PC-3 (cell line): Measurements from ENCODE around the gene CYP46A1. TPM values are rescaled to one million over a fixed set of nuclear protein-coding genes. Genes with fewer than 3 reads are reported as not detected.
A peak's percentile ranks its signal among the peaks of the same experiment; 100 is the strongest.

Source experiments
- ATAC-seq: fragments of 200-7000 bp; cut with Tn5 transposase; 2 replicates; pipeline ENCODE4 v1.9.1; 2020; ENCODE audit warnings: mild to moderate bottlenecking, moderate library complexity
- BruUV-seq: library from RNA; stranded (reverse); fragments of 400-500 nt; replicated peaks from 2 replicates; lab custom pipeline; 2021; lab: Mats Ljungman, UMichigan
- CTCF ChIA-PET: fragments of 300-600 bp; sonication (Branson Sonifier 250); formaldehyde crosslinking; loops from one replicate; lab custom pipeline; 2022; ENCODE audit warnings: antibody characterized with exemption; lab: Charles Lee
- POLR2A ChIA-PET: fragments of 300-600 bp; sonication (Branson Sonifier 250); formaldehyde crosslinking; loops from one replicate; lab custom pipeline; 2022; ENCODE audit warnings: antibody characterized with exemption; ENCODE audit not compliant: unreplicated experiment; lab: Charles Lee
- DNase-seq: peaks from one replicate; pipeline ENCODE4 v3.0.0-alpha.2; 2015
- H2AFZ ChIP-seq: fragments of 300-600 bp; sonication (generic); 2 replicates; pipeline ENCODE4 v1.6.0; 2016; ENCODE audit warnings: antibody characterized with exemption, low read length
- H3F3A ChIP-seq: fragments of 300-600 bp; sonication (generic); one replicate; pipeline ENCODE4 v1.6.0; 2017; ENCODE audit warnings: antibody characterized with exemption, low read length, control low read depth, mild to moderate bottlenecking; ENCODE audit not compliant: unreplicated experiment
- H3K27ac ChIP-seq: fragments of 300-600 bp; sonication (generic); 2 replicates; pipeline ENCODE4 v1.5.1; 2016; ENCODE audit warnings: mild to moderate bottlenecking, low read length
- H3K27me3 ChIP-seq: fragments of 300-600 bp; sonication (generic); 2 replicates; pipeline ENCODE4 v1.6.1; 2016; ENCODE audit warnings: low read length, mixed read lengths
- H3K36me3 ChIP-seq: fragments of 300-600 bp; sonication (generic); 2 replicates; pipeline ENCODE4 v1.6.1; 2016; ENCODE audit warnings: low read depth, mixed run types, low read length, mixed read lengths
- H3K4me1 ChIP-seq: fragments of 300-600 bp; sonication (generic); 2 replicates; pipeline ENCODE4 v1.5.1; 2016; ENCODE audit warnings: low read length; ENCODE audit not compliant: insufficient read depth
- H3K4me2 ChIP-seq: fragments of 300-600 bp; sonication (generic); 2 replicates; pipeline ENCODE4 v1.6.0; 2016; ENCODE audit warnings: low read length
- H3K4me3 ChIP-seq: fragments of 300-600 bp; sonication (generic); 2 replicates; pipeline ENCODE4 v1.5.1; 2016; ENCODE audit warnings: mild to moderate bottlenecking, low read length, mixed read lengths
- H3K79me2 ChIP-seq: fragments of 300-600 bp; sonication (generic); 2 replicates; pipeline ENCODE4 v1.6.1; 2017; ENCODE audit warnings: low read length, mixed read lengths
- H3K9ac ChIP-seq: fragments of 300-600 bp; sonication (generic); 2 replicates; pipeline ENCODE4 v1.6.0; 2016; ENCODE audit warnings: mild to moderate bottlenecking, low read length
- H3K9me2 ChIP-seq: fragments of 300-600 bp; sonication (generic); replicated peaks from 2 replicates; pipeline ENCODE4 v1.6.1; 2016; ENCODE audit warnings: mixed run types, low read length, mixed read lengths
- H3K9me3 ChIP-seq: fragments of 300-600 bp; sonication (generic); 2 replicates; pipeline ENCODE4 v1.6.1; 2016; ENCODE audit warnings: low read length, mixed read lengths
- H4K20me1 ChIP-seq: fragments of 300-600 bp; sonication (generic); 2 replicates; pipeline ENCODE4 v1.6.1; 2016; ENCODE audit warnings: low read length, mixed read lengths
- EZH2 ChIP-seq: fragments of 300-600 bp; sonication (generic); IDR thresholded peaks from one replicate; pipeline ENCODE4 v1.6.1; 2017; ENCODE audit warnings: antibody characterized with exemption, mild to moderate bottlenecking, low read length; ENCODE audit not compliant: unreplicated experiment
- EZH2phosphoT487 ChIP-seq: fragments of 300-600 bp; sonication (generic); IDR thresholded peaks from 2 replicates; pipeline ENCODE4 v1.6.1; 2018; ENCODE audit warnings: mild to moderate bottlenecking, antibody characterized with exemption, low read length, borderline replicate concordance
- intact Hi-C: fragments of 100-400 bp; cut with micrococcal nuclease; formaldehyde crosslinking; loops from 2 replicates; pipeline ENCODE4 v1.9.0; 2023
- total RNA-seq: library from RNA; depleted of rRNA; stranded (reverse); fragments of >200 nt; gene quantifications from 2 replicates; pipeline ENCODE4 v1.2.3, GENCODE V29; 2014
- TF ChIP-seq, protein P1 (sequence below): fragments of 300-600 bp; sonication (generic); conservative IDR thresholded peaks from 2 replicates; pipeline ENCODE4 v1.5.1; 2017; ENCODE audit warnings: antibody characterized with exemption, low read depth, mild to moderate bottlenecking, low read length

CYP46A1 gene
- total RNA-seq, 1 experiment from 2014 or later, result 1.2 TPM

DNA sequence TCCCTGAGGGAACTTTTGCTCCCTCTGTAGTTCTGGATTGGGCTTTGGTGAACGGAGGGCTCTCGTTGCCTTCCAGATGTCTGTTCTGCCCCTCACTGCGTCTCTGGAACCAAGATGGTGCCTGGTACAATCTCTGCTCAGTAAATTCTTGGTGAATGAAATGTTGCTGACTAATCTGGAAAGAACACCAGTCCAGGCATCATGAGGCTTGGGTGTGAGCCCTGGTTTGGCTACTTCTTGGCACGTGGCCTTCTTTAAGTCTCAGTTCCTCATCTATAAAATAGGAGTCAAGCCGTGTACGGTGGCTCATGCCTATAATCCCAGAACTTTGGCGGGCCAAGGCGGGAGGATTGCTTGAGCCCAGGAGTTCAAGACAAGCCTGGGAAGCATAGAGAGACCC, 34.9 kb upstream of the CYP46A1 start:
- Histone ChIP-seq H3K4me2 (no peak overlapping the region), H3K27ac (no peak overlapping the region), H3K79me2 (no peaks in the 10 kb centered on the region), H3K27me3 (no peaks in the 10 kb centered on the region), H3F3A (no peaks in the 10 kb centered on the region), H3K36me3 (no peaks in the 10 kb centered on the region), H3K9me2 (no peaks in the 10 kb centered on the region), H3K9ac (no peak overlapping the region), H4K20me1 (no peaks in the 10 kb centered on the region), H3K4me3 (no peak overlapping the region), H3K9me3 (no peaks in the 10 kb centered on the region), H3K4me1 (no peaks in the 10 kb centered on the region; the same call in 1 of the 2 replicates), H2AFZ (no peak overlapping the region)
- no peak for TF ChIP-seq EZH2phosphoT487
- TF ChIP-seq, protein P1, sequence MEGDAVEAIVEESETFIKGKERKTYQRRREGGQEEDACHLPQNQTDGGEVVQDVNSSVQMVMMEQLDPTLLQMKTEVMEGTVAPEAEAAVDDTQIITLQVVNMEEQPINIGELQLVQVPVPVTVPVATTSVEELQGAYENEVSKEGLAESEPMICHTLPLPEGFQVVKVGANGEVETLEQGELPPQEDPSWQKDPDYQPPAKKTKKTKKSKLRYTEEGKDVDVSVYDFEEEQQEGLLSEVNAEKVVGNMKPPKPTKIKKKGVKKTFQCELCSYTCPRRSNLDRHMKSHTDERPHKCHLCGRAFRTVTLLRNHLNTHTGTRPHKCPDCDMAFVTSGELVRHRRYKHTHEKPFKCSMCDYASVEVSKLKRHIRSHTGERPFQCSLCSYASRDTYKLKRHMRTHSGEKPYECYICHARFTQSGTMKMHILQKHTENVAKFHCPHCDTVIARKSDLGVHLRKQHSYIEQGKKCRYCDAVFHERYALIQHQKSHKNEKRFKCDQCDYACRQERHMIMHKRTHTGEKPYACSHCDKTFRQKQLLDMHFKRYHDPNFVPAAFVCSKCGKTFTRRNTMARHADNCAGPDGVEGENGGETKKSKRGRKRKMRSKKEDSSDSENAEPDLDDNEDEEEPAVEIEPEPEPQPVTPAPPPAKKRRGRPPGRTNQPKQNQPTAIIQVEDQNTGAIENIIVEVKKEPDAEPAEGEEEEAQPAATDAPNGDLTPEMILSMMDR, result no peak
- no peak for TF ChIP-seq EZH2
- DNase-seq, result peak; percentile 20
- ChIA-PET CTCF (no interaction called here), POLR2A (no interaction called here)
- intact Hi-C loops, result no loop called here
- no TSS peak for BruUV-seq
- no peak for ATAC-seq

DNA sequence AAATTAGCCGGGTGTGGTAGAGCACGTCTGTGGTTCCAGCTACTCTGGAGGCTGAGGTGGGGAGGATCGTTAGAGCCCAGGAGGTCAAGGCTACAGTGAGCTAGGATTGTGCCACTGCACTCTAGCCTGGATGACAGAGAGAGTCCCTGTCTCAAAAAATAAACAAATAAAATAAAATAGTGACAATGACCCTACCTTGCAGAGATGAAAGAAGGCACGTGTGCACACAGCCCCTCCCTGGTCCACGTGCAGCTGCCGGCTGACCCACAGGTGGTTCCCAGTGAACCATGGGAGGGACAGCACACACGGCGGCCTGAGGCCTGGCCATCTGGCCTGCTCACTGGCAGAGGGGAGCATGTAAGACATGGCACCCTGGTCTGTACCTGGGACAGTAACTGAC, 34.5 kb upstream of the CYP46A1 start:
- ATAC-seq (no peak), DNase-seq (no peak)
- Histone ChIP-seq H3K27me3 (no peaks in the 10 kb centered on the region), H3K4me1 (no peaks in the 10 kb centered on the region; the same call in 1 of the 2 replicates), H3F3A (no peaks in the 10 kb centered on the region), H3K36me3 (no peaks in the 10 kb centered on the region), H3K9me3 (no peaks in the 10 kb centered on the region), H2AFZ (no peak overlapping the region), H3K9me2 (no peaks in the 10 kb centered on the region), H3K27ac (no peak overlapping the region), H4K20me1 (no peaks in the 10 kb centered on the region), H3K9ac (no peak overlapping the region), H3K4me3 (no peak overlapping the region), H3K4me2 (no peak overlapping the region), H3K79me2 (no peaks in the 10 kb centered on the region)
- no TSS peak for BruUV-seq
- ChIA-PET CTCF (no interaction called here), POLR2A (no interaction called here)
- intact Hi-C loops, result no loop called here
- TF ChIP-seq EZH2 (no peak), EZH2phosphoT487 (no peak)
- TF ChIP-seq, protein P1, result no peak

GRCh38 chr14:99650189-99650588, 33.9 kb upstream of the CYP46A1 start:
- BruUV-seq, result no TSS peak
- POLR2A ChIA-PET, result no interaction called here

More at GRCh38 chr14:99650189-99650588, 33.9 kb upstream of the CYP46A1 start:
- no peaks in the 10 kb centered on the region for H3K79me2 ChIP-seq
- no peaks in the 10 kb centered on the region for H4K20me1 ChIP-seq
- H3K36me3 ChIP-seq, result no peaks in the 10 kb centered on the region
- DNase-seq, result no peak
- no peak overlapping the region for H3K4me2 ChIP-seq
- no peaks in the 10 kb centered on the region for H3K9me2 ChIP-seq
- no peaks in the 10 kb centered on the region; the same call in 1 of the 2 replicates for H3K4me1 ChIP-seq
- H3K27ac ChIP-seq, result no peak overlapping the region
- H3K27me3 ChIP-seq, result no peaks in the 10 kb centered on the region
- no peaks in the 10 kb centered on the region for H3K9me3 ChIP-seq
- ATAC-seq, result no peak
- CTCF ChIA-PET, result no interaction called here
- no peak overlapping the region for H3K9ac ChIP-seq
- intact Hi-C loops, result no loop called here
- H3F3A ChIP-seq, result no peaks in the 10 kb centered on the region
- TF ChIP-seq EZH2phosphoT487, result no peak
- TF ChIP-seq, protein P1, result no peak
- TF ChIP-seq EZH2, result no peak
- H2AFZ ChIP-seq, result no peak overlapping the region
- no peak overlapping the region for H3K4me3 ChIP-seq
